Right lobe of liver (tissue), 6 donors: ENCODE measurements around the gene KCNIP3. TPM values are rescaled to one million over a fixed set of nuclear protein-coding genes. Genes with fewer than 3 reads are reported as not detected.
A peak's percentile ranks its signal among the peaks of the same experiment; 100 is the strongest.

ENCODE experiments used
- ATAC-seq, 4 donors: fragments of 200-7000 bp; cut with Tn5 transposase; one replicate each; pipeline ENCODE4 v1.9.1; 2020; ENCODE audit warnings: mild to moderate bottlenecking in 4 of 4, moderate library complexity in 4 of 4
- DNase-seq, 3 donors: peaks; one replicate each; pipeline ENCODE4 v3.0.0-alpha.2; 2020
- H3K27ac ChIP-seq, 3 donors: fragments of 200-600 bp; one replicate each; pipeline ENCODE4 v1.8.0; 2022
- H3K27me3 ChIP-seq, 2 donors: fragments of 200-600 bp; one replicate each; pipeline ENCODE4 v1.8.0; 2022
- H3K36me3 ChIP-seq, 4 donors: fragments of 200-600 bp; sonication (generic) in 1 of 4; one replicate each; pipeline versions ENCODE4 v1.5.1 to v1.8.0; 2017 to 2022; ENCODE audit warnings: control low read depth in 1 of 4
- H3K4me1 ChIP-seq, 4 donors: fragments of 200-600 bp; sonication (generic) in 1 of 4; one replicate each; pipeline versions ENCODE4 v1.5.1 to v1.8.0; 2017 to 2022; ENCODE audit warnings: control low read depth in 1 of 4
- H3K4me3 ChIP-seq, 3 donors: fragments of 200-600 bp; one replicate each; pipeline ENCODE4 v1.8.0; 2022
- H3K9me3 ChIP-seq, 4 donors: fragments of 200-600 bp; sonication (generic) in 1 of 4; one replicate each; pipeline versions ENCODE4 v1.5.1 to v1.8.0; 2017 to 2022; ENCODE audit warnings: control low read depth in 1 of 4
- CTCF ChIP-seq, 4 donors: fragments of 200-600 bp in 3 of 4; fragments of 450-650 bp in 1 of 4; IDR thresholded peaks; one replicate each; pipeline versions ENCODE4 v1.5.1 to v1.8.0; 2016 to 2022; ENCODE audit warnings: antibody characterized with exemption in 4 of 4, mild to moderate bottlenecking in 2 of 4
- POLR2A ChIP-seq: fragments of 450-650 bp; IDR thresholded peaks from one replicate; pipeline ENCODE4 v1.6.1; 2017; ENCODE audit warnings: antibody characterized with exemption, mild to moderate bottlenecking
- WGBS: methylation state at CpG from one replicate; pipeline ENCODE4 v1.1.6; 2018; ENCODE audit warnings: low coverage, low lambda C conversion rate; ENCODE audit not compliant: insufficient coverage; ENCODE audit errors: missing lambda C conversion rate; 5-methylcytosine and 5-hydroxymethylcytosine counted together
- intact Hi-C, 2 donors: fragments of 100-400 bp; cut with DNase I; formaldehyde crosslinking; loops; one replicate each; pipeline versions ENCODE4 v1.11.2 to v1.14.1; 2022
- total RNA-seq, 6 experiments: library from RNA; depleted of rRNA in 2 of 6; stranded (reverse); fragments of >200 nt in 2 of 6; fragmentation: NEBNext Ultra II Directional in 3 of 6; extraction: Animal tissue kit (Norgen Biotek cat#: 25700) in 3 of 6; gene quantifications; one replicate each; pipeline versions ENCODE4 v1.1.0 to v1.2.4, GENCODE V29; 2016 to 2023
- donor health status: DM: no; HTN: yes; CAD: no.
- donor health status: DM: no; HTN: no; CAD: no.
- donor health status: DM: no; HTN: no; CAD: no.
- donor health status: DM: no; HTN: yes; CAD: no.
- donor health status: DM: no; HTN: yes; CAD: no.

The KCNIP3 gene
- total RNA-seq, 6 experiments from 2014 or later: 0.46 to 3.3 (median 1.2) TPM

- 94% methylated on average over 3 of the region's 8 CpGs for WGBS
- TF ChIP-seq POLR2A: no peak
- no peak for TF ChIP-seq CTCF (IDR thresholded peaks at IDR 0.05)
- peak in 2 of 3 donors; percentile 6 to 35 for DNase-seq
Observed at GRCh38 chr2:95270541-95271081, 26.5 kb upstream of the KCNIP3 start.

DNA sequence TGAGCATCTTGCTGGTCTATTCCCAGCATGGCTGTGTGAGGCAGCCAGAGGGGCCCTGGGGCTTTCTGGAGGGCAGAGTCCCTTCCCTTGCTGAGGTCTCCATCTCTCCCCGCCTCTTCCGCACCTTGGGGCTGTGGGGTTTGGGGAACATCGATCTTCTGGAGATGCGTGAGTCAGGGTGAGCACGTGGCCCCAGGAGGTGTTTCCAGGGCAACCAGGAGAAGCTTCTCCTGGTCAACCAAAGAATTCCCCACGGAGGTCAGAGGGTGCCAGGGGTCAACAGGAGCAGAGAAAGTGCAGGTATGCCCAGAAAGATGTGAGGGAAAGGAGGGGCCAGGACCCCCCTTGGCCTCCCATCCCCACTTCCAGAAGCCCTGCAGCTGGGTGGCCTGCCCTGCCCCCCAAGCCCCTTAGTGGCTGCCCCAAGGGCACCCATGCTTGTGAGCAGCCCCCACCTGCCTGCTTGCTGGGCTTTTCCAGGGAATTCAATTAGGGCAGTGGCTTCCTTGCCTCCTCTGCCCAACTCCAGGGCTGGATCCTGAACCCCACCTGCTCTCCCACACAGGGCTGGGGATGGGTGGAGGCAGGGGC lies 25.7 kb upstream of the KCNIP3 start:
- DNase-seq (peak in 1 of 3 donors; percentile 30), ATAC-seq (no peak)
- intact Hi-C loops: no loop called here
- H3K27ac ChIP-seq: no peak overlapping the region
- no peaks in the 10 kb centered on the region for H3K9me3 ChIP-seq
- WGBS: 50% methylated on average over 2 of the region's 6 CpGs
- H3K4me1 ChIP-seq: peaks cover 0 to 8% (median 0%) of the 10 kb centered on the region in 4 donors
- TF ChIP-seq POLR2A: no peak
- TF ChIP-seq CTCF (IDR thresholded peaks at IDR 0.05): no peak
- no peak overlapping the region for H3K4me3 ChIP-seq
- H3K36me3 ChIP-seq: no peaks in the 10 kb centered on the region
- no peaks in the 10 kb centered on the region for H3K27me3 ChIP-seq

More at GRCh38 chr2:95270541-95271081, 26.5 kb upstream of the KCNIP3 start:
- no peak overlapping the region for H3K4me3 ChIP-seq
- H3K4me1 ChIP-seq: peaks cover 0 to 8% (median 0%) of the 10 kb centered on the region in 4 donors
- intact Hi-C loops: no loop called here
- H3K36me3 ChIP-seq: no peaks in the 10 kb centered on the region
- no peak for ATAC-seq
- no peaks in the 10 kb centered on the region for H3K9me3 ChIP-seq
- no peak overlapping the region for H3K27ac ChIP-seq
- H3K27me3 ChIP-seq: no peaks in the 10 kb centered on the region

- no peak overlapping the region for H3K4me3 ChIP-seq
- 70% methylated on average over 3 of the region's 6 CpGs for WGBS
Observed at GRCh38 chr2:95272299-95272751, 24.8 kb upstream of the KCNIP3 start.

DNA sequence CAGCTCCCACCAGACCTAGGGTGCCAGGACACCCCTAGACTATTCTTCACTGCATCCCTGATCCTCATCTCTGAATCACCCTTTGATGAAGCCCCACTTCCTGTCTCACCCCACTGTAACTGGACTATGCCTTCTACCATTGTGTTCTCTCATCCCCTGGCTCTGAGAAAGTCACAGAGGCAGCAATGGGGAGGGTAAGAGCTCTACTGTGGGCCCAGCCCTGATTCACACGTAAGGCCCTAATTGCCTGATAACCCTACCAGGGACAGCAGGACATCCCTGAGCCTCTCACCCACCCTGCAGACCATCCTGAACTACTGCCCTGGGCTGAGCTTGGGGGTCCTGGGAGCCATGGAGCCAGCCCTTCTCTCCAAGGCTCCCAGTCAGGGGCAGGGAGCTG lies 24.4 kb upstream of the KCNIP3 start:
- ATAC-seq (no peak), DNase-seq (no peak)
- WGBS: no CpG with 5 or more reads among the region's 1 CpG
- Histone ChIP-seq H3K36me3 (no peaks in the 10 kb centered on the region), H3K27me3 (no peaks in the 10 kb centered on the region), H3K27ac (no peak overlapping the region), H3K9me3 (no peaks in the 10 kb centered on the region), H3K4me1 (peaks cover 0 to 5% (median 0%) of the 10 kb centered on the region in 4 donors), H3K4me3 (no peak overlapping the region)
- intact Hi-C loops: no loop called here
- TF ChIP-seq POLR2A: no peak
- no peak for TF ChIP-seq CTCF (IDR thresholded peaks at IDR 0.05)

More at GRCh38 chr2:95272299-95272751, 24.8 kb upstream of the KCNIP3 start:
- intact Hi-C loops: no loop called here
- ATAC-seq (no peak), DNase-seq (peak in 2 of 3 donors; percentile 3 to 27)
- no peak for TF ChIP-seq CTCF (IDR thresholded peaks at IDR 0.05)
- no peak for TF ChIP-seq POLR2A
- H3K27me3 ChIP-seq: no peaks in the 10 kb centered on the region
- no peaks in the 10 kb centered on the region for H3K36me3 ChIP-seq
- peaks cover 0 to 8% (median 0%) of the 10 kb centered on the region in 4 donors for H3K4me1 ChIP-seq
- no peaks in the 10 kb centered on the region for H3K9me3 ChIP-seq
- no peak overlapping the region for H3K27ac ChIP-seq
